ENCODE results near the gene ACAN. TPM values are rescaled to one million over a fixed set of nuclear protein-coding genes. Genes with fewer than 3 reads are reported as not detected.

ACAN gene
- total RNA-seq, 1 experiment from 2014 or later, result not detected

GRCh38 chr15:88792342-88793282 is 10.6 kb upstream of the ACAN start:
- Histone ChIP-seq H3K9me2 (replicated peaks; ENCODE audit: insufficient read depth, low read length) (no peaks in the 10 kb centered on the region), H4K20me1 (ENCODE audit: insufficient read depth, low read depth, low read length) (no peaks in the 10 kb centered on the region), H3K79me2 (ENCODE audit: low read length) (no peaks in the 10 kb centered on the region), H3K9ac (ENCODE audit: low read length) (no peak overlapping the region), H3K36me3 (ENCODE audit: insufficient read depth, low read length) (no peaks in the 10 kb centered on the region), H3K27ac (ENCODE audit: low read length) (no peak overlapping the region), H3K9me3 (ENCODE audit: low read length) (no peaks in the 10 kb centered on the region), H3K4me1 (ENCODE audit: low read length) (no peaks in the 10 kb centered on the region), H3K27me3 (ENCODE audit: low read length) (no peaks in the 10 kb centered on the region), H3K4me3 (ENCODE audit: low read length) (no peak overlapping the region), H2AFZ (ENCODE audit: low read length) (no peak overlapping the region), H3K4me2 (ENCODE audit: low read depth, low read length, poor library complexity, severe bottlenecking) (no peak overlapping the region)
- no peak for DNase-seq

GRCh38 chr15:88794001-88794400 is 9.2 kb upstream of the ACAN start:
- H3K4me2 ChIP-seq (ENCODE audit: low read depth, low read length, poor library complexity, severe bottlenecking), result no peak overlapping the region
- no peaks in the 10 kb centered on the region for H3K27me3 ChIP-seq (ENCODE audit: low read length)
- H3K79me2 ChIP-seq (ENCODE audit: low read length), result no peaks in the 10 kb centered on the region
- no peak overlapping the region for H3K27ac ChIP-seq (ENCODE audit: low read length)
- H3K36me3 ChIP-seq (ENCODE audit: insufficient read depth, low read length), result no peaks in the 10 kb centered on the region
- no peaks in the 10 kb centered on the region for H3K9me2 ChIP-seq (replicated peaks; ENCODE audit: insufficient read depth, low read length)
- no peak overlapping the region for H3K4me3 ChIP-seq (ENCODE audit: low read length)
- no peaks in the 10 kb centered on the region for H3K9me3 ChIP-seq (ENCODE audit: low read length)
- H2AFZ ChIP-seq (ENCODE audit: low read length), result no peak overlapping the region
- no peaks in the 10 kb centered on the region for H4K20me1 ChIP-seq (ENCODE audit: insufficient read depth, low read depth, low read length)
- H3K4me1 ChIP-seq (ENCODE audit: low read length), result no peaks in the 10 kb centered on the region
- H3K9ac ChIP-seq (ENCODE audit: low read length), result no peak overlapping the region
- no peak for DNase-seq

- Histone ChIP-seq H3K9ac (ENCODE audit: low read length) (no peak overlapping the region), H3K27ac (ENCODE audit: low read length) (no peak overlapping the region), H3K9me3 (ENCODE audit: low read length) (no peaks in the 10 kb centered on the region), H3K27me3 (ENCODE audit: low read length) (no peaks in the 10 kb centered on the region), H3K9me2 (replicated peaks; ENCODE audit: insufficient read depth, low read length) (no peaks in the 10 kb centered on the region), H3K36me3 (ENCODE audit: insufficient read depth, low read length) (no peaks in the 10 kb centered on the region), H3K79me2 (ENCODE audit: low read length) (no peaks in the 10 kb centered on the region), H3K4me3 (ENCODE audit: low read length) (no peak overlapping the region), H2AFZ (ENCODE audit: low read length) (no peak overlapping the region), H4K20me1 (ENCODE audit: insufficient read depth, low read depth, low read length) (no peaks in the 10 kb centered on the region), H3K4me2 (ENCODE audit: low read depth, low read length, poor library complexity, severe bottlenecking) (no peak overlapping the region), H3K4me1 (ENCODE audit: low read length) (no peaks in the 10 kb centered on the region)
- no peak for DNase-seq
Measured at GRCh38 chr15:88797663-88798339, 5.4 kb upstream of the ACAN start.

- no peaks in the 10 kb centered on the region for H3K79me2 ChIP-seq (ENCODE audit: low read length)
- no peak overlapping the region for H3K9ac ChIP-seq (ENCODE audit: low read length)
- H4K20me1 ChIP-seq (ENCODE audit: insufficient read depth, low read depth, low read length), result no peaks in the 10 kb centered on the region
- H3K9me2 ChIP-seq (replicated peaks; ENCODE audit: insufficient read depth, low read length), result no peaks in the 10 kb centered on the region
- no peaks in the 10 kb centered on the region for H3K4me1 ChIP-seq (ENCODE audit: low read length)
- no peak overlapping the region for H3K4me2 ChIP-seq (ENCODE audit: low read depth, low read length, poor library complexity, severe bottlenecking)
- no peaks in the 10 kb centered on the region for H3K36me3 ChIP-seq (ENCODE audit: insufficient read depth, low read length)
- no peaks in the 10 kb centered on the region for H3K27me3 ChIP-seq (ENCODE audit: low read length)
- H3K27ac ChIP-seq (ENCODE audit: low read length), result no peak overlapping the region
- no peak for DNase-seq
- no peak overlapping the region for H3K4me3 ChIP-seq (ENCODE audit: low read length)
- H3K9me3 ChIP-seq (ENCODE audit: low read length), result no peaks in the 10 kb centered on the region
- H2AFZ ChIP-seq (ENCODE audit: low read length), result no peak overlapping the region
Measured at GRCh38 chr15:88799341-88799740, 3.9 kb upstream of the ACAN start.

- no peak overlapping the region for H3K4me3 ChIP-seq (ENCODE audit: low read length)
- no peaks in the 10 kb centered on the region for H3K4me1 ChIP-seq (ENCODE audit: low read length)
- no peak overlapping the region for H3K4me2 ChIP-seq (ENCODE audit: low read depth, low read length, poor library complexity, severe bottlenecking)
- no peak overlapping the region for H3K9ac ChIP-seq (ENCODE audit: low read length)
- no peaks in the 10 kb centered on the region for H3K79me2 ChIP-seq (ENCODE audit: low read length)
- DNase-seq, result no peak
- H3K9me3 ChIP-seq (ENCODE audit: low read length), result no peaks in the 10 kb centered on the region
- no peaks in the 10 kb centered on the region for H3K27me3 ChIP-seq (ENCODE audit: low read length)
- H2AFZ ChIP-seq (ENCODE audit: low read length), result no peak overlapping the region
- no peaks in the 10 kb centered on the region for H3K36me3 ChIP-seq (ENCODE audit: insufficient read depth, low read length)
- H3K9me2 ChIP-seq (replicated peaks; ENCODE audit: insufficient read depth, low read length), result no peaks in the 10 kb centered on the region
- H3K27ac ChIP-seq (ENCODE audit: low read length), result no peak overlapping the region
- no peaks in the 10 kb centered on the region for H4K20me1 ChIP-seq (ENCODE audit: insufficient read depth, low read depth, low read length)
Measured at GRCh38 chr15:88800026-88800425, 3.2 kb upstream of the ACAN start.

GRCh38 chr15:88800738-88801137 is 2.5 kb upstream of the ACAN start:
- H3K36me3 ChIP-seq (ENCODE audit: insufficient read depth, low read length), result no peaks in the 10 kb centered on the region
- H3K9me3 ChIP-seq (ENCODE audit: low read length), result no peaks in the 10 kb centered on the region
- H3K9me2 ChIP-seq (replicated peaks; ENCODE audit: insufficient read depth, low read length), result no peaks in the 10 kb centered on the region
- H3K4me2 ChIP-seq (ENCODE audit: low read depth, low read length, poor library complexity, severe bottlenecking), result no peak overlapping the region
- H3K27ac ChIP-seq (ENCODE audit: low read length), result no peak overlapping the region
- no peaks in the 10 kb centered on the region for H3K79me2 ChIP-seq (ENCODE audit: low read length)
- no peaks in the 10 kb centered on the region for H4K20me1 ChIP-seq (ENCODE audit: insufficient read depth, low read depth, low read length)
- H2AFZ ChIP-seq (ENCODE audit: low read length), result no peak overlapping the region
- H3K4me3 ChIP-seq (ENCODE audit: low read length), result no peak overlapping the region
- no peaks in the 10 kb centered on the region for H3K27me3 ChIP-seq (ENCODE audit: low read length)
- no peak for DNase-seq
- no peaks in the 10 kb centered on the region for H3K4me1 ChIP-seq (ENCODE audit: low read length)
- H3K9ac ChIP-seq (ENCODE audit: low read length), result no peak overlapping the region

- no peak overlapping the region for H3K4me2 ChIP-seq (ENCODE audit: low read depth, low read length, poor library complexity, severe bottlenecking)
- no peak overlapping the region for H2AFZ ChIP-seq (ENCODE audit: low read length)
- H3K4me3 ChIP-seq (ENCODE audit: low read length), result no peak overlapping the region
- H3K27me3 ChIP-seq (ENCODE audit: low read length), result no peaks in the 10 kb centered on the region
- no peak for DNase-seq
- H3K36me3 ChIP-seq (ENCODE audit: insufficient read depth, low read length), result no peaks in the 10 kb centered on the region
- no peak overlapping the region for H3K9ac ChIP-seq (ENCODE audit: low read length)
- no peaks in the 10 kb centered on the region for H3K4me1 ChIP-seq (ENCODE audit: low read length)
- H3K9me3 ChIP-seq (ENCODE audit: low read length), result no peaks in the 10 kb centered on the region
- H3K9me2 ChIP-seq (replicated peaks; ENCODE audit: insufficient read depth, low read length), result no peaks in the 10 kb centered on the region
- H3K79me2 ChIP-seq (ENCODE audit: low read length), result no peaks in the 10 kb centered on the region
- no peaks in the 10 kb centered on the region for H4K20me1 ChIP-seq (ENCODE audit: insufficient read depth, low read depth, low read length)
- no peak overlapping the region for H3K27ac ChIP-seq (ENCODE audit: low read length)
Measured at GRCh38 chr15:88802250-88802990, 816 bp upstream of the ACAN start.

- Histone ChIP-seq H3K4me3 (ENCODE audit: low read length) (no peak overlapping the region), H3K27ac (ENCODE audit: low read length) (no peak overlapping the region), H3K9me3 (ENCODE audit: low read length) (no peaks in the 10 kb centered on the region), H4K20me1 (ENCODE audit: insufficient read depth, low read depth, low read length) (no peaks in the 10 kb centered on the region), H3K79me2 (ENCODE audit: low read length) (no peaks in the 10 kb centered on the region), H2AFZ (ENCODE audit: low read length) (no peak overlapping the region), H3K27me3 (ENCODE audit: low read length) (no peaks in the 10 kb centered on the region), H3K36me3 (ENCODE audit: insufficient read depth, low read length) (no peaks in the 10 kb centered on the region), H3K9me2 (replicated peaks; ENCODE audit: insufficient read depth, low read length) (no peaks in the 10 kb centered on the region), H3K4me1 (ENCODE audit: low read length) (no peaks in the 10 kb centered on the region), H3K4me2 (ENCODE audit: low read depth, low read length, poor library complexity, severe bottlenecking) (no peak overlapping the region), H3K9ac (ENCODE audit: low read length) (no peak overlapping the region)
- no peak for DNase-seq
Measured at GRCh38 chr15:88802991-88803240, 320 bp upstream of the ACAN start.
